Measurements from ENCODE around the gene IMMP2L.
A peak's percentile ranks its signal among the peaks of the same experiment; 100 is the strongest.

The IMMP2L gene

GRCh38 chr7:111056371-111056770 lies 505.9 kb downstream of the IMMP2L start:
- no peak overlapping the region for H3K4me3 ChIP-seq (ENCODE audit: low read depth, low read length)
- no peak overlapping the region for H3K9ac ChIP-seq (ENCODE audit: low read length)
- no peaks in the 10 kb centered on the region for H3K36me3 ChIP-seq (ENCODE audit: control insufficient read depth, insufficient read depth, low read length)
- no peaks in the 10 kb centered on the region for H3K27me3 ChIP-seq (ENCODE audit: control insufficient read depth, insufficient read depth, low read length)
- peaks cover 19% of the 10 kb centered on the region for H3K4me1 ChIP-seq (ENCODE audit: control insufficient read depth, insufficient read depth, low read length)
- no peaks in the 10 kb centered on the region for H3K9me3 ChIP-seq (ENCODE audit: control insufficient read depth, insufficient read depth, low read depth, low read length)
- H3K27ac ChIP-seq (ENCODE audit: low read depth, low read length), result no peak overlapping the region

- Histone ChIP-seq H3K27ac (ENCODE audit: low read depth, low read length) (0 out of 2 replicates have a peak overlapping the region, but pooled peaks have one; percentile 82), H3K36me3 (ENCODE audit: control insufficient read depth, insufficient read depth, low read length) (no peaks in the 10 kb centered on the region), H3K9me3 (ENCODE audit: control insufficient read depth, insufficient read depth, low read depth, low read length) (no peaks in the 10 kb centered on the region), H3K27me3 (ENCODE audit: control insufficient read depth, insufficient read depth, low read length) (no peaks in the 10 kb centered on the region), H3K4me3 (ENCODE audit: low read depth, low read length) (no peak overlapping the region), H3K4me1 (ENCODE audit: control insufficient read depth, insufficient read depth, low read length) (peaks cover 40% of the 10 kb centered on the region), H3K9ac (ENCODE audit: low read length) (no peak overlapping the region)
Observed at GRCh38 chr7:111053035-111053434, 509.3 kb downstream of the IMMP2L start.

- Histone ChIP-seq H3K27me3 (ENCODE audit: control insufficient read depth, insufficient read depth, low read length) (no peaks in the 10 kb centered on the region), H3K4me1 (ENCODE audit: control insufficient read depth, insufficient read depth, low read length) (peaks cover 40% of the 10 kb centered on the region), H3K4me3 (ENCODE audit: low read depth, low read length) (peak overlapping the region; percentile 15; the same call in 1 of the 2 replicates), H3K9me3 (ENCODE audit: control insufficient read depth, insufficient read depth, low read depth, low read length) (no peaks in the 10 kb centered on the region), H3K9ac (ENCODE audit: low read length) (peak overlapping the region; percentile 35), H3K27ac (ENCODE audit: low read depth, low read length) (peak overlapping the region; percentile 82; the same call in 1 of the 2 replicates), H3K36me3 (ENCODE audit: control insufficient read depth, insufficient read depth, low read length) (no peaks in the 10 kb centered on the region)
Observed at GRCh38 chr7:111051832-111052231, 510.5 kb downstream of the IMMP2L start.

GRCh38 chr7:111050875-111051416 lies 511.3 kb downstream of the IMMP2L start:
- no peak overlapping the region for H3K9ac ChIP-seq (ENCODE audit: low read length)
- peak overlapping the region; percentile 82 for H3K27ac ChIP-seq (ENCODE audit: low read depth, low read length)
- H3K9me3 ChIP-seq (ENCODE audit: control insufficient read depth, insufficient read depth, low read depth, low read length), result no peaks in the 10 kb centered on the region
- no peak overlapping the region for H3K4me3 ChIP-seq (ENCODE audit: low read depth, low read length)
- peaks cover 40% of the 10 kb centered on the region for H3K4me1 ChIP-seq (ENCODE audit: control insufficient read depth, insufficient read depth, low read length)
- no peaks in the 10 kb centered on the region for H3K36me3 ChIP-seq (ENCODE audit: control insufficient read depth, insufficient read depth, low read length)
- H3K27me3 ChIP-seq (ENCODE audit: control insufficient read depth, insufficient read depth, low read length), result no peaks in the 10 kb centered on the region

- Histone ChIP-seq H3K27ac (ENCODE audit: low read depth, low read length) (peak overlapping the region; percentile 82), H3K27me3 (ENCODE audit: control insufficient read depth, insufficient read depth, low read length) (no peaks in the 10 kb centered on the region), H3K4me3 (ENCODE audit: low read depth, low read length) (no peak overlapping the region)
Observed at GRCh38 chr7:111049971-111050680, 512.2 kb downstream of the IMMP2L start.

GRCh38 chr7:111047595-111047994 lies 514.7 kb downstream of the IMMP2L start:
- H3K27ac ChIP-seq (ENCODE audit: low read depth, low read length), result no peak overlapping the region
- no peaks in the 10 kb centered on the region for H3K9me3 ChIP-seq (ENCODE audit: control insufficient read depth, insufficient read depth, low read depth, low read length)
- H3K4me1 ChIP-seq (ENCODE audit: control insufficient read depth, insufficient read depth, low read length), result peaks cover 38% of the 10 kb centered on the region
- no peak overlapping the region for H3K4me3 ChIP-seq (ENCODE audit: low read depth, low read length)
- no peak overlapping the region for H3K9ac ChIP-seq (ENCODE audit: low read length)
- no peaks in the 10 kb centered on the region for H3K27me3 ChIP-seq (ENCODE audit: control insufficient read depth, insufficient read depth, low read length)
- H3K36me3 ChIP-seq (ENCODE audit: control insufficient read depth, insufficient read depth, low read length), result no peaks in the 10 kb centered on the region

More at GRCh38 chr7:111049971-111050680, 512.2 kb downstream of the IMMP2L start:
- Histone ChIP-seq H3K36me3 (ENCODE audit: control insufficient read depth, insufficient read depth, low read length) (no peaks in the 10 kb centered on the region), H3K9ac (ENCODE audit: low read length) (no peak overlapping the region), H3K9me3 (ENCODE audit: control insufficient read depth, insufficient read depth, low read depth, low read length) (no peaks in the 10 kb centered on the region), H3K4me1 (ENCODE audit: control insufficient read depth, insufficient read depth, low read length) (peaks cover 43% of the 10 kb centered on the region)

GRCh38 chr7:111045449-111045848 lies 516.8 kb downstream of the IMMP2L start:
- Histone ChIP-seq H3K27me3 (ENCODE audit: control insufficient read depth, insufficient read depth, low read length) (no peaks in the 10 kb centered on the region), H3K9ac (ENCODE audit: low read length) (no peak overlapping the region), H3K36me3 (ENCODE audit: control insufficient read depth, insufficient read depth, low read length) (no peaks in the 10 kb centered on the region), H3K4me1 (ENCODE audit: control insufficient read depth, insufficient read depth, low read length) (peaks cover 17% of the 10 kb centered on the region), H3K9me3 (ENCODE audit: control insufficient read depth, insufficient read depth, low read depth, low read length) (no peaks in the 10 kb centered on the region), H3K27ac (ENCODE audit: low read depth, low read length) (no peak overlapping the region), H3K4me3 (ENCODE audit: low read depth, low read length) (no peak overlapping the region)

GRCh38 chr7:111043561-111043960 lies 518.7 kb downstream of the IMMP2L start:
- Histone ChIP-seq H3K27ac (ENCODE audit: low read depth, low read length) (no peak overlapping the region), H3K4me3 (ENCODE audit: low read depth, low read length) (no peak overlapping the region), H3K36me3 (ENCODE audit: control insufficient read depth, insufficient read depth, low read length) (no peaks in the 10 kb centered on the region), H3K4me1 (ENCODE audit: control insufficient read depth, insufficient read depth, low read length) (0 out of 2 replicates have a peak, but pooled peaks cover 5% of the 10 kb centered on the region), H3K9me3 (ENCODE audit: control insufficient read depth, insufficient read depth, low read depth, low read length) (no peaks in the 10 kb centered on the region), H3K9ac (ENCODE audit: low read length) (no peak overlapping the region), H3K27me3 (ENCODE audit: control insufficient read depth, insufficient read depth, low read length) (no peaks in the 10 kb centered on the region)

- no peak overlapping the region for H3K27ac ChIP-seq (ENCODE audit: low read depth, low read length)
- H3K36me3 ChIP-seq (ENCODE audit: control insufficient read depth, insufficient read depth, low read length), result no peaks in the 10 kb centered on the region
- H3K9me3 ChIP-seq (ENCODE audit: control insufficient read depth, insufficient read depth, low read depth, low read length), result no peaks in the 10 kb centered on the region
- H3K4me1 ChIP-seq (ENCODE audit: control insufficient read depth, insufficient read depth, low read length), result 0 out of 2 replicates have a peak, but pooled peaks cover 5% of the 10 kb centered on the region
- no peak overlapping the region for H3K4me3 ChIP-seq (ENCODE audit: low read depth, low read length)
- no peaks in the 10 kb centered on the region for H3K27me3 ChIP-seq (ENCODE audit: control insufficient read depth, insufficient read depth, low read length)
- no peak overlapping the region for H3K9ac ChIP-seq (ENCODE audit: low read length)
Observed at GRCh38 chr7:111042842-111043241, 519.5 kb downstream of the IMMP2L start.

- Histone ChIP-seq H3K9me3 (ENCODE audit: control insufficient read depth, insufficient read depth, low read depth, low read length) (no peaks in the 10 kb centered on the region), H3K36me3 (ENCODE audit: control insufficient read depth, insufficient read depth, low read length) (no peaks in the 10 kb centered on the region), H3K9ac (ENCODE audit: low read length) (no peak overlapping the region), H3K4me1 (ENCODE audit: control insufficient read depth, insufficient read depth, low read length) (0 out of 2 replicates have a peak, but pooled peaks cover 5% of the 10 kb centered on the region), H3K27ac (ENCODE audit: low read depth, low read length) (no peak overlapping the region), H3K27me3 (ENCODE audit: control insufficient read depth, insufficient read depth, low read length) (no peaks in the 10 kb centered on the region), H3K4me3 (ENCODE audit: low read depth, low read length) (no peak overlapping the region)
Observed at GRCh38 chr7:111041577-111041976, 520.7 kb downstream of the IMMP2L start.

- no peaks in the 10 kb centered on the region for H3K36me3 ChIP-seq (ENCODE audit: control insufficient read depth, insufficient read depth, low read length)
- H3K27me3 ChIP-seq (ENCODE audit: control insufficient read depth, insufficient read depth, low read length), result no peaks in the 10 kb centered on the region
- no peaks in the 10 kb centered on the region for H3K9me3 ChIP-seq (ENCODE audit: control insufficient read depth, insufficient read depth, low read depth, low read length)
- H3K4me1 ChIP-seq (ENCODE audit: control insufficient read depth, insufficient read depth, low read length), result no peaks in the 10 kb centered on the region
- H3K27ac ChIP-seq (ENCODE audit: low read depth, low read length), result no peak overlapping the region
- no peak overlapping the region for H3K9ac ChIP-seq (ENCODE audit: low read length)
- no peak overlapping the region for H3K4me3 ChIP-seq (ENCODE audit: low read depth, low read length)
Observed at GRCh38 chr7:111038185-111038584, 524.1 kb downstream of the IMMP2L start.

Measured in HUES6 (cell line).